ENCODE data around the gene DOCK1.

Gene DOCK1

GRCh38 chr10:127146661-127147060 is 241.4 kb downstream of the DOCK1 start:
- DNase-seq, result no peak

DNA sequence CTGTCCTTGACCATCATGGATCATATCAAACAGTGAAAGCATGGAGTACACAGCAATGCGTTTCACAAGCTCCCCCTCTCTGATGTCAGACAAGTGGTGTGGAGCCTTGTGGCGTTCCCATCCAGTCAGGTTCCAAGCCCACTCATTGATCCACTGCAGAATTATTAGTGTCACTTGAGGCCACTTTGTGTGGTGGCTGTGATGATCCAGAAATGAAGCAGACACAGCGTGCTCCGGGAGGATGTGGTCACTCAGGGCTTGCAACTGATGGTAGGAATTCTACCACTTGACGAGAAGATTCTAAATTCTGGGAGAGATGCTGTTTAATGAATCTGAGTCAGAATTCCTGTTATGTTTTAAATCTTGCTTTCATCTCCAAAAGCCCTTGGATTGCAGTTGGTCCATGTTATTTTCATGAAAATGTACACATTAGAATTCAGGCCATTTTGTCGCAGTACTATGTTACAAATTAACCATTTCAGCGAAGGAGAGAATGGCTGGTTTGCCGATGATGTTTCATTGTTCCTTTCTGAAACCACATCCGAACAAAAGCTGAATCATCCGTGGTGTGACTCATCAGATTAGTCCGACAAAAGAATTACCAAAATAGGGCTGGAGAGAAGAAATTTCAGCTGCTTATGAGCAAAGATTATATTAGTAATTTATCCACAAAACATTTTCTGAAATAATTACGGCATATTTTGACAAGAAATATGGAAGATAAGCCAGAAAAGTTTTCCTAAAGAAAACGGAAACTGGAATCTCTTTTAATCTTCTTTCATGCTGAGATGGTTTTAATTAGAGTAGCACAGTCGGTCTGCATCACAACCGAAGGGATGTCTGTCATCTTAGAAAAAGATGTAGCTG is 243.1 kb downstream of the DOCK1 start:
- DNase-seq, result no peak

DNA sequence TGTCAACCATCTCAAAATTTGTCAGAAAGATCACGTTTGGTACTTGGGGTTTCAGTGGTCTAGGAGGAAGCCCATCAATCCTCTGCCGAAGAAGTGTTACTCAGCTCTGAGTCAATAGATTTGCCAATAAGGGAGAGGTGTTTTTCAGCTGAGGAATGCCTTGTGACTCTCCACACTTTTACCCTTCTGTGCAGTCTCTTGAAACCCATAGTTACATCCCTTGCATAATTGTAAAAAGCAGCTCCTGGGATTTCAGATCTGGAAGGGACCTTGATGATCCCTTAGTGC is 243.6 kb downstream of the DOCK1 start:
- DNase-seq, result no peak

DNA sequence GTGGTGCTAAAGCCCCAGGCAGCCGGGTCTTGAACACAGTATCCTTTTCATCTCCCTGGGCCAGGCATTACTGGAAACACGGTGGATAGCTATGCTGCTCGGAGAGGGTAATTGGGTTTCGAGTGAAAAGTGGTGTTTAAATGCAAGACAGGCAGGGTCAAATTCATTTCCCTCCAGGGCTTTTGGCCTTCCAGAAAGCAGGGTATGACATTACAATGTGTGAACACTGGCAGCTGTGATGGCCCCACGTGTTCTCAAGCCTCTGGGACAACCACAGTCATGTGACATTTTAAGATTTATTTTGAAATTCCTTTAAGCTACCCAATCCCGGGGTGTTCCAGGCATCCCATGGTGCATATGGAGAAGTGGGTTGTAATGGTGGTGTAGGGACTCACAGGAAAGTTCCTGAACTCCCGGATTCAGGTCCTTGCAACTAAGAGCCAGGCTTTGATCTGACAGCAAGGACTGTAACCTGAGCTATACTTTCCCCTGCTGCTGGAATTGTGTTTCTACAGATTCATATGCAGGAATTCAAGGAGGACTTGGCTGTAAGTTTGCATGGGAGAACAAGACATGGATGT is 244.4 kb downstream of the DOCK1 start:
- no peak for DNase-seq

DNA sequence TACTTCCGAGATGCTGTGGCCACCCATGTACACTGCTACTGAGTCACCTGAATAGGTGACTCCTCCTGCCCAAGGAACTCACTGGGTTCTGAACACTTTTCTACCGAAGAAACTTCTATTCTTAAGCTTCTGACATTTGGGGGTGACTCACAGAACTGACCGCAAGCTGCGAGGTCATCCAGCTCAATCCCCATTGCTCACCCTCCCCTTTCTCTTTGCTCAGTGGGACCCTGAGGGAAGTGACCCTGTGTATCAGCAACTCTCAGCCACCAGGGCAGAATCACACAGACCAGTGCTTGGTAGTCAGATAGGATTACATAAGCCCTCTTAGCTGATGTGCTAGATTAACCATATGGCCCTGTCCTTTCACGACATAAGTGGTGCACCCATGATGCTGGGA is 244.9 kb downstream of the DOCK1 start:
- DNase-seq, result no peak

- no peak for DNase-seq
Observed at GRCh38 chr10:127151541-127151940, 246.3 kb downstream of the DOCK1 start.

- DNase-seq, result peak in 4 of 14 donors; percentile 3 to 29 (median 11)
Observed at GRCh38 chr10:127151981-127152699, 246.9 kb downstream of the DOCK1 start.

DNA sequence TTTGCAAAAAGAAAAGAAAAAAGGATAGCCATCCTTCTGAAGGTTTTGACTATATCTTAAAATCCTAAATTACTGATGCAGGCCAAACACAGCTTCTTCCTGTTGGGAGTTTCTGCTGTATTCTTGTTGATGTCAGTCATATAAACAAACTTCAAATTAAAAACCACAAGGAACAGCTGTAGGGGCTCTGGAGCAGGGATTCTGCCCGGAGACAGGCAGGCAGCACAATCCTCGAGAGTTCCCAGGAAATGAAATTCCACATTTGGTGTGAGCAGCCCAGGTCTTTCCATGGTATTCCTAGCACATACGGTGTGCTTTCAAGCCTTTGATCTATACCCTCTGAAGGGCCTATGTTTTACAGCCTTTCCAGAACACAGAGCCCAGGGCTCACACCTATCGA is 248.0 kb downstream of the DOCK1 start:
- DNase-seq, result no peak

DNA sequence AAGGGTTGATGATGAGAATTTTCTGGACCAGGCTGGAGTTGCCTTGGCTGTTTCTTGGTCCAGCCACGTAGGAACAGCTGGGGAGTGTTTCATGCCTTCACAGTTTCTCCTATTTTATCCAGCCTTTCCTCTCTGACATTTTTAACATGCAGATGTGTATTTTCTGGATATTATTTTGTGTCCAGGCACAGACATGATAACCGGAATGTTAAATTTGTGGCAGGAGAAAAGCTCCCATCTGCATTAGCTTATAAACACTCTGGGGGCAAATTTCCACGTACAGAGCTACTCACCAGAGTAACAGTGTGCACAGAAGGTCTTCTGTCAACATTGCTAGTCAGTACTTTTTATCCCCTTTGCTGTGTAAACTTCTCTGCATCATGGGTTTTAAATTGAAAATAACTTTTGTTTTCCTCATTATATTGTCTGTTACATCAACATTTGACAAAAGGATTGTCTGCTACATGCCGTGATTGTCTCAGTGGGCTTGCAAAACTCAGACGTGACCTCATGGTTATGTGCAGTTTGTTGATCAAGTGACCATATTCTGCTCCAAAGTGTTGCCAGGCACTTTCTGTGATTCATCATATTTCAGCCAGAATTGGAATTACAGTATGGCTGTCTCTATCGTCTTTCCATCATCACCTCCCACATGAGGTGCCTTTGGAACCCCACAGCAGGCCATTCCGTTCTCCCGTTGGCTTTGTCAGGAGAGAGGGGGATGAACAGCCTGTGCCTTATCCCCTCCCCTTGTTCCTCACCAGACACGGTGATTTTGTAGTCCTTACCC is 249.8 kb downstream of the DOCK1 start:
- DNase-seq, result no peak

GRCh38 chr10:127157089-127157488 is 251.9 kb downstream of the DOCK1 start:
- DNase-seq, result no peak

GRCh38 chr10:127157506-127158200 is 252.4 kb downstream of the DOCK1 start:
- DNase-seq, result no peak

DNA sequence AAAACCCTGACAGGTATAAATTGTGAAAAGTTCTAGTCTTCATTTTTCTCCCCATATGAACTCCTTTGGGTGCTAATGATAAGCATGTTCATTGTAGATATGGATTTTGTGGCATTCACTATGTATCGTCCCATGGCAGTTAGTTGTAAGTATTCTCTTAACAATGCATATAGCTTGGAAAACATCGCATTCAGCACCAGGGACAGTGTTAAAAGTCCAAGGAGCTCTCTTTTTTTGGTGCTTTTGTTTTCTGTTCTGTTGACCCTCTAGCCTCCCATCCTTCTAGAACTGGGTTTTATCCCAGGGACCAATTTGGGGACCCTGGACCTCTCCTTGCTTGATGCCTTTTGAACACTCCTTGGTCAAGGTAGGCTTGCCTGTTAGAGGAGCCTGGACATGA is 253.4 kb downstream of the DOCK1 start:
- no peak for DNase-seq

DNA sequence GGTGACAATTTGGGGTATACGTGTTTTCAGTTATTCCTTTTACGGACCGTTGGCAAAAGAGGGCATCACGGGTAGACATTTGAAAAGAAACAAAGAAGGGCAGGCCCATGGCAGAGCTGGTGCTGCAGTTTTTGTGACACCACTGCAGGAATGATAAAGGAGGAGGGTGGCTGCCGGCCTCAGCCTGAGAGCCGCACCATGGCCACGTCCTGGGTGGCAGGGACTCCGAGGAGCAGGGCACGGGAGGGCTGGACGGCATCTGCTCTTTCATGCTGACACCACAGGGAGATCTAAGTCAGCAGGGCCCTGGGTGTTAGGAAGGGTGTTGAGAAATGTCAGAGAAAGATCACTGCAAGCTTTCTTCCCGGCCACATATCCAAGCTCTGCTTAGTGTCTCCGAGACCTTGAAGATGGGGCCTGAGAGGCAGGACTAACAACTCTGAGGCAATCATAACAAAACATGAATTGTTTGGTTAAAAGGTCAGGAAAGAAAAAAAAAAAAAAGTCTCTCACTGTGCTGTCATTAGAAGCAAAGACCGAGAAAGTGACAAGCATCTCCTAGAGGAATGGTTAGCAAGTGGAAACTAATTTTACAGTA is 254.5 kb downstream of the DOCK1 start:
- DNase-seq, result no peak

- DNase-seq, result no peak
Observed at GRCh38 chr10:127161482-127161881, 256.3 kb downstream of the DOCK1 start.

DNA sequence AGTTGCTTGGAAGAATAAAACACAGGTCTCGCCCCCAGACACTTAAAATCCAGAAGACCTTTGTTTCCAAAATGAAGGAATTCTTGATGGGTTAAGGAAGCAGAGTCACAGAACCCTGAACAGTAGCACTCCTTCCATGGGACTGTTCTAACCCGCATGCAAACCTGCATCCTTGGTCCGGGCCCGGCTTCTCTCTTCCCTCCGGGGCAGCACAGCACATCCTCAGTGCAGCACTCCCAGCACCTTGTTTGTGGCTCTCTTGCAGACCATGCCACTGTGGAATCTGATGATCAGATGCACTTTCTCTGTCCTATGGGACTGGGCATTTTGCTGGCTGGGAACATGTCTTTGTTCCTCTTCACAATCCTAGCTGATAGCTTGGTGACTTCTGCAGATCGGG is 257.6 kb downstream of the DOCK1 start:
- DNase-seq, result no peak

- DNase-seq, result peak in 6 of 14 donors; percentile 4 to 23 (median 16)
Observed at GRCh38 chr10:127168261-127168660, 263.0 kb downstream of the DOCK1 start.

GRCh38 chr10:127174866-127175265 is 269.6 kb downstream of the DOCK1 start:
- DNase-seq, result no peak

DNA sequence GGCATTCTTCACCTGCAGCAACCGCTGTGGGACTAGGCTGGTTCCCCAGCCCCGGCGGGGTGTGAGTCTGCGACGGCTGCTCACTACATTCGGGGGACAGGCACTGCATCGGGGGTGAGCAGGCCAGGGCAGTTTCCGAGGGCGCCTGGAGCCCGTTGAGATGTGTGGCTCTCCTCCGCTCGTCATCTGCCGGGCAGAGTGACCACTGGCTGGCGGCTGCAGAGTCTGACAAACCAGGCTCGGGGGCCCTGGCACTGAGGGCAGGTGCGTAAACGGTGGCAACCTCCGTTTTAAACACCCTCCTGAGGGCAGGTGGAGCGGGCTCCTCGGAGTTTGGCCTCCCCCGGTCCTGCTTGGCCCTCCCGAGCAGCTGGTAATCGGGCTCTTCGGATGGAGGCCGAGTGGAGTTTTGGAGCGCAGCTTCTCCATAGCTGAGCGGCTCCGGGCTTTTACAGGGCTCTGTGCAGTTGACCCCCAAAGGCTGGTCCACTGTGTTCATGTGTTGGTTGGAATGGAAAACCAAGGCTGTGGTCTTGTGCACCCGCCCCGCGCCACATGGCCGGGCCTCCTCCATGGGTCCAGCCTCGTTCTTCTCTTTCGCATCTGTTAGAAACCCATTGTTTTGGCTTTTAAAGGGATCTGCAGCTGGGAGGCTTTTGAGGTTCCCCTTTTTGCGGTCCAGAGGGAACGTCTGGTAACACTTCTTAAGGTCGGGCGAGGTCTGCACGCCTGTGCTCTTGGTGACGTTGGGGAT is 270.3 kb downstream of the DOCK1 start:
- no peak for DNase-seq

GRCh38 chr10:127176649-127177048 is 271.4 kb downstream of the DOCK1 start:
- DNase-seq, result no peak

- DNase-seq, result no peak
Observed at GRCh38 chr10:127179612-127180250, 274.5 kb downstream of the DOCK1 start.

- DNase-seq, result no peak
Observed at GRCh38 chr10:127182161-127182560, 276.9 kb downstream of the DOCK1 start.
